ENCODE data around the gene CDH24.

Gene CDH24

GRCh38 chr14:23056956-23057756 lies at the start of gene CDH24:
CDH24 (minus strand) TSS chr14:23057520; CDS start chr14:23055733, 1,787 bp downstream.
- no peak for TF ChIP-seq CTCF (IDR thresholded peaks at IDR 0.05; ENCODE audit: low read depth, low read length, missing control alignments)
- H3K4me3 ChIP-seq (ENCODE audit: low read depth, low read length) = peak within 1 kb of the TSS; percentile 42
- no peak for DNase-seq (ENCODE audit: low read depth)

GRCh38 chr14:23106747-23107045 lies 49.4 kb upstream of the CDH24 start:
- no peak for DNase-seq (ENCODE audit: low read depth)
- no peak overlapping the region for H3K4me3 ChIP-seq (ENCODE audit: low read depth, low read length)
- no peak for TF ChIP-seq CTCF (IDR thresholded peaks at IDR 0.05; ENCODE audit: low read depth, low read length, missing control alignments)

GRCh38 chr14:23105348-23105824 lies 48.1 kb upstream of the CDH24 start:
- no peak for TF ChIP-seq CTCF (IDR thresholded peaks at IDR 0.05; ENCODE audit: low read depth, low read length, missing control alignments)
- H3K4me3 ChIP-seq (ENCODE audit: low read depth, low read length) = no peak overlapping the region
- DNase-seq (ENCODE audit: low read depth) = no peak

GRCh38 chr14:23104591-23105347 lies 47.4 kb upstream of the CDH24 start, which contains the start of gene CIROP:
CIROP (minus strand) TSS chr14:23104989; CDS start chr14:23104920, 69 bp downstream.
- no peak for TF ChIP-seq CTCF (IDR thresholded peaks at IDR 0.05; ENCODE audit: low read depth, low read length, missing control alignments)
- no peak for DNase-seq (ENCODE audit: low read depth)
- H3K4me3 ChIP-seq (ENCODE audit: low read depth, low read length) = no peak within 1 kb of the TSS

GRCh38 chr14:23104070-23104590 lies 46.8 kb upstream of the CDH24 start:
- TF ChIP-seq CTCF (IDR thresholded peaks at IDR 0.05; ENCODE audit: low read depth, low read length, missing control alignments) = no peak
- DNase-seq (ENCODE audit: low read depth) = no peak
- no peak overlapping the region for H3K4me3 ChIP-seq (ENCODE audit: low read depth, low read length)

- TF ChIP-seq CTCF (IDR thresholded peaks at IDR 0.05; ENCODE audit: low read depth, low read length, missing control alignments) = no peak
- no peak for DNase-seq (ENCODE audit: low read depth)
- H3K4me3 ChIP-seq (ENCODE audit: low read depth, low read length) = no peak overlapping the region
These were observed 46.3 kb upstream of the CDH24 start for GRCh38 chr14:23103581-23103980.
